PFSK-1 (cell line): ENCODE measurements around the gene RABEP2.

ENCODE experiments used
- POLR2AphosphoS5 ChIP-seq: IDR thresholded peaks from 2 replicates; pipeline ENCODE4 v1.6.1; 2012; ENCODE audit warnings: low read depth, mild to moderate bottlenecking, control low read depth, low read length, moderate library complexity
- TAF1 ChIP-seq: IDR thresholded peaks from 2 replicates; pipeline ENCODE4 v1.6.1; 2012; ENCODE audit warnings: low read length, control low read depth, borderline replicate concordance; ENCODE audit not compliant: insufficient read depth

GRCh38 chr16:28883221-28883996 lies 41.6 kb downstream of the RABEP2 start:
- TF ChIP-seq TAF1 = no peak
- no peak for TF ChIP-seq POLR2AphosphoS5
